Stimulated activated CD8-positive, alpha-beta memory T cell treated with anti-CD3 and anti-CD28 coated beads, Interleukin-15, amount 100 ng/mL, for 1 hour (primary cell): Measurements from ENCODE around the gene RNF157.
A peak's percentile ranks its signal among the peaks of the same experiment; 100 is the strongest.
"Not testable (repeated sequence)": the region's sequence is repeated elsewhere in the genome, so short reads cannot be mapped to it uniquely, and the experiment has no call there.

Experiments
- DNase-seq: peaks from one replicate; pipeline ENCODE4 v3.0.0-alpha.2; 2020; ENCODE audit warnings: low read depth

Gene RNF157

DNA sequence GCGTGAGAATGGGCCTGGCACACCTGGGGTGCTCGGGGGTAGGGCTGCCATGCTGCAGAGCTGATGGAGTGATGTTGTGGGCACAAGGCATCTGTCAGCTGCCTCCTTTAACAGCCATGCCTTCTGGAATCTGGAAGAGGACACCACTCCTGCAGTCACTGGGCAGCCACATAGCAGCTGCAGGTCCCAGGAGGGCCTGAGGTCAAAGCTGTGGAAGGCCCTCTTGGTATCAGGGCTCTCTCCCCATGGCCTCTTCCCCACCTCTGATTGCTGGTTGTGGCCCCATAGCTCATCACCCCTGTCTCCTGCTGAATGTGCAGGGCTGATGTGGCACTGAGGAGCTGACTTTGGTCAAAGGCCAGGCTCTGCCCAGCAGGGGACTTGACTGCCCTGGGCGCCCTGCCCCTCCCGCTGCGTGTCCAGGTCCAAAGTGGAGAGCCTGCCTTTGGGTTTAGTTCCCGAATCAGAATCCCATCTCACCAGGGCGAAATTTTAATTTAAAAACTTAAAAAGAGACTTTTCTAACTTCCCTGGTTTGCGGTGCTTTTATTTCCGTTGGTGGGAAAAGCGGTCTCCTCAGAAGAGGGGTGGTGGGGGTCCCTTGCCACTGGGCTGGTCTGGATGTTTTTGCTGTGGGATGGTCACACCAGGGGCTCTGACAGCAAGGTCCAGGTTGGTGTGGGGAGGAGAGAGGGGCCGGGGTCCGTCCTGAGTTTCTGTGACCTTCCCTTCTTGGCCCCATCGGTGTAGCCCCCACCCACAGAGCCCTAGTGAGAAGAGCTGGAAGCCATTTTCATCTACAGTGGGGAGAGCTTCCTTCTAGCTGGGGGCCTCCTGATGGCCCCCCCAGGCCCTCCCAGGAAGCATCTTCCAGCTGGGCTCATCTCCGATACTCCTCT, 30.7 kb upstream of the RNF157 start:
- DNase-seq = no peak

DNA sequence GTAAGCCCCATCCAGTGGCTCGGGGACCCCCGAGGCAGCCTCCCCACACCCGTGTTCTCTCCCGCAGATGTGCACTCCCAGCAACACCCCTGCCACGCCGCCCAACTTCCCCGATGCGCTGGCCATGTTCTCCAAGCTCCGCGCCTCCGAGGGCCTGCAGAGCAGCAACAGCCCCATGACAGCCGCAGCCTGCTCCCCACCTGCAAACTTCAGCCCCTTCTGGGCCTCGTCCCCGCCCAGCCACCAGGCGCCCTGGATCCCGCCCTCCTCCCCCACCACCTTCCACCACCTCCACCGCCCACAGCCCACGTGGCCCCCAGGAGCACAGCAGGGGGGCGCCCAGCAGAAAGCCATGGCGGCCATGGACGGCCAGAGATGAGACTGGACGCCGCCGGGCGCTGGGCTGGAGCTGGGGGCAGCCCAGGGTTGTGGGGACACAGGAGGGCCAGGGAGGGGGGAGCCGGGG, 29.9 kb upstream of the RNF157 start:
- no peak for DNase-seq

DNA sequence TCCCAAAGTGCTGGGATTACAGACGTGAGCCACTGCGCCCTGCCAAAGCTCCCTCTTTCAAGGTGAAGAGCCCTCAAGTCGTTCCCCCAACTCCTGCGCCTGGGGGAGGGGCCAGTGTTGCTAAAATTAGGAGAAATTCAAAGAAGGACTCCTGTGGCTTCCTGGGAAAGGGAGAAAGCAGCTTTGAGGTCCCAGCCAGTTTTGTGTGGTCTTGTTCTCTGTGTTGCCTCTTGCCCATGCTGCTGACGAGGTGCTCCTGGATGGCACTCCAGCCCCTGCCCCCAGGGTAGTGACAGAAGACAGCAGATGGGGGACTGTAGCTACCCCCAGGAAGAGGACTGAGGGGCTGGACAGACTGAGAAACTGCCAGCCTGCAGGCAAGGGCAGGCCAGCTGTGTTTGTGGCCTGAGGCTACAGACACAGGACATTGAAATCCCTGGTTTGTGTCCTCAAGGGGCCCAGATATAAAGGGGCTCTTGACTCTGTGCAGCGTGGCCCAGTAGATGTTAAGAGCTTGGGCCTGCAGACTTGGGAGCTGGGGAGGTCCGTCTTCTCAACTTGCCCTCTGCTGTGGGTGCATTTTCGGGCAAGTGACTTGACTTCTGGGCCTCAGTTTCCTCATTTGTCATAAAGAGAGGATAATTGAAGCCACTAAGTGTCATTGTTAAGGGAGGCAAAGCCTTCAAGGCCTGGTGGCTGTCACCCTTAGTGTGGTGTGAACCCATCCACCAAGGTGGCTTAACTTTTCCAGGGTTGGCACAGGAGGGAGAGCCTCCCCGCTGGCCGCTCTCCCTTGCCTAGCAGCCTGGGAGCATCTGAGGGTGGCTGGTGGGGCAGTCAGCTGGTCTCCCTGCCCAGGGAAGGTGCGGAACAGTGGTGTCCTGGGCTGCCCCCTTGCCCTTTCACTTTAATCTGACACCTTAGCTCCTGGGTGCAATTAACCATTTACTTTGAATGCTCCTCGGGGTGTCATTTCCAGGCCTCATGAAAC, 29.0 kb upstream of the RNF157 start:
- no peak for DNase-seq

DNA sequence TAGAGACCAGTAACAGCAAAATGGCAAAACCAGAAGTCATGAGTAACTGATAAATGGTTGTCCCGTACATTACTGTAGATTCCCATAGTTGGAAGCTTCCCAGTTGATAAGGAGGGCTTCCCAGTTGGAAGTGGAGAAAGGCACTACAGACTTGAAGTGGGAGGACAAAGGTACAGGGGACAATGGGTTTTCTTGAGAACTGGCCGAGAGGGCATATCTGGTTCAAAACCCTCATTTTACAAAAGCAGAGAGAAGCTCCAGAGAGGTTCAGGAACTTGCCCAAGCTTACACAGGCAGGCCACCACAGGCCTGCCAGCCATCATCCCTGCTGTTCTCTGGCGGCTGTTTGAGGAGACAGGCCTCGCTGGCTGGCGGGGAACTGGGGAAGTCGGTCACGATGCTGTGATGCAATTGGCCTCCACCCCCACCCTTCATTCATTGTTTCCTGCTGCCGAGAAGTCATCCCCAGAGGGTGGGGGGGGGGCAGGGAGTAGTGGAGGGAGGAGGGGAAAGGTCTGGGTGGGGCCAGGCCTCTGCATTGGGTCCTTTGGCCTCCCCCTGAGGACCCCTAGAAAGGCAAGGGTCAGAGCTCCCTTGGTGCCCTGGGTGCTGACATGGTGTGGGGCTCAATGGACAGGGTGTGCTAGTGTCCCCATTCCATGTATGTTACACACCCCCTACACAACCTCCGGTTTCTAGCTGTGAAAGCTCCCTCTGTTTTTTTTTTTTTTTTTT, 27.9 kb upstream of the RNF157 start:
- no peak for DNase-seq

GRCh38 chr17:76267581-76268001, 27.3 kb upstream of the RNF157 start:
- not testable (repeated sequence) for DNase-seq

DNA sequence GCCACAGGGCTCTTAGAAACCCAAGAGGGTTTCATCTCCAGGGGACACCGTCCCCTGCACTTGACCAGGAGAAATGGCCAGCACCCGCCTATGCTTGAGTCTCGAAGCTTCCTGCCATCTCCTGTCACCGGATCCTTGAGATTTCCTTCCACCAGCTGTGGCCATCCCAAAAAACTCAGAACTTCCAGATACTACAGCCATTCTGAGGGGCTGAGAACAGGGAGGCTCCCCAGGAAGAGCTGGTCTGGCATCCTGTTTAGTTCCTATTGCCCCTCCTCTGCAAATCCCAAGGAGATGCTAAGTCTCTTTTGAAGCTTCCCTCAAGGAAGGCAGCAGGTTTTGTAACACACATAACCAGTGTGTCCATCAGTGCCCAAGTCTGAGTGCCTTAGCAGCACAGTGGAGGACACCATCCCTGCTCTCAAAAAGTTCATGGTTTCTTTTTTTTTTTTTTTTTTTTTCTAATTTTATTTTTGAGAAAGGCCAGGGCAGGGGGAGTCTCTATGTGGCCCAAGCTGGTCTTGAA, 26.8 kb upstream of the RNF157 start:
- DNase-seq = no peak

- no peak for DNase-seq
Observed at GRCh38 chr17:76266244-76266938, 26.1 kb upstream of the RNF157 start.

DNA sequence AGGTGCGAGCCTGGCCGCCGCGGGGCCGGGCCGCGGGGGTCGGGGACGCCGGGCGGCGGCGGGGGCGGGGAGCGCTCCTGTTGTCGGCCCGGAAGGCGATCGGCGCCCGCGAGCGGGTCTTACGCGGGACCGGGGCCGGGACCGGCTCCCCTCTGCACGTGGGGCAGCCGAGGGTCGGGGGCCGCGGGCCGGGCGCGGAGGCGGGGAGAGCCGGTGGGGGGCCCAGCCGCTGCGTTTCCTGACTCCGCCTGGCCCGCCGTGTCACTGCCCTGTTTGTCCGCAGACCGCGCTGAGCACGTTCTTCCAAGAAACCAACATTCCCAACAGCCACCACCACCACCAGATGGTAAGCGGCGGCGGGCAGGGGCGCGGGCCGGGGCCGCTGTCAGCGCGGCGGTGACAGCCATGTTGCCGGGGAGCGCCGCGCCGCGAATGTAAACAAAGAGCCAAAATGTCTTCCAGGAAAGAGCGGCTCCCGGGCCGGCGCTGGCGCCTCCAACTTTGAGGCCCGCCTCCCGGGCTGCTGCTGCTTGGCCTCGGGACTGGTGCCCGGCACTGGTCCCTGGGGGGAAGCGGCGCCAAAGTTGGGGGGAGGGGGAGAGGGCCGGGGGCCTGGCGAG, 25.4 kb upstream of the RNF157 start:
- DNase-seq = no peak

DNA sequence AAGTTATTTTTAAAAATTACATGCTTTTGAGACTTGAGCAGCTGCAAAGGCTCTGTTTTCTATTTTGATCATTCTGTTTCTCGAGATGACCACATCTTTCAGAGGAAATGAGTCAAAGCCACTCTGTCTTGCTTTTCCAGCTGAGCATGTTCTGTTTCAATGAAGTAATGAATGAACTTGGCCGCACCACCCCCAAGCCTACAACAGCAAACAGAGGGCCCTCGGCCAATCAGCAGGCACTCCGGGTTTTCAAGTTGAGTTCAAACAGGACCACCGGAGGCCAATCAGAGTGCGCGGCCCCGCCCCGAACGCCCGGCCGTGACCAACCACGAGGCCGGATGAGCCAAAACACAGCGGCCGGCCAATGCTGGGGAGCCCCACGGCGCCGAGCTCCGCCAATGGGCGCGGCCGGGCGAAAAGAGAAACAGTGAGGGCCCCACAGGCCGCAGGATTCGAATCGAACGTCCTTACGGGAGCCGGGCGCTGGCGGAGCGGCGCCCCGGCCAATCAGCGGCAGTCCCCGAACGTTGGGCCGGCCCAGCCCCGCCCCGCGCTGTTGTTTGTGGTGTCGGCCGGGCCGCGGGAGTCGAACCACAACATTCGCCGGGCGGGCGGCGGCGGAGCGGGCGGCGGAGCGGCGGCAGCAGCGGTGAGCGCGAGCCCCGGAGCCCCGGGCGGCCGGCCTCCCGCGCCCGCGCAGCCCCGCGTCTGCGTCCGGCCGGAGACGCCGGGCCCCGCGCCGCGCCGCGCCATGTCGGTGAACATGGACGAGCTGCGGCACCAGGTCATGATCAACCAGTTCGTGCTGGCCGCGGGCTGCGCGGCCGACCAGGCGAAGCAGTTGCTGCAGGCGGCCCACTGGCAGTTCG, 24.7 kb upstream of the RNF157 start, which contains the start of gene UBALD2:
UBALD2 (plus strand) TSS at position 594 of the 869 bp plus-strand sequence; CDS start at position 752, 158 bp downstream.
- DNase-seq = peak; percentile 96

DNA sequence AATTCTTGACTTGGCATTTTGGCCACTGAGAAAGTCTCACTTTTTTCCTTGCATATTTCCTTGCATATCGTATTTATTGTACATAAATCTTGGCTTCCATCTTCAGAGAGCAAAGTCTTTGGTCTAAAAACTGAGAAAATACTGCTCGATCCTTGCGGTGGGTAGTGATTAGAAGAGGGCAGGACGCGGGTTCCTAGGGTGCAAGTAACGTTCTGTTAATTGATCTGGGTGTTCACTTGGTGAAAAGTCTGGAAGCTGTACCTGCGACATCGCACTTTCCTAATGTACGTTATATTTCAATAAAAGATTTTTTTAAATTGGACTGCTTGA, 24.1 kb upstream of the RNF157 start:
- DNase-seq = no peak

DNA sequence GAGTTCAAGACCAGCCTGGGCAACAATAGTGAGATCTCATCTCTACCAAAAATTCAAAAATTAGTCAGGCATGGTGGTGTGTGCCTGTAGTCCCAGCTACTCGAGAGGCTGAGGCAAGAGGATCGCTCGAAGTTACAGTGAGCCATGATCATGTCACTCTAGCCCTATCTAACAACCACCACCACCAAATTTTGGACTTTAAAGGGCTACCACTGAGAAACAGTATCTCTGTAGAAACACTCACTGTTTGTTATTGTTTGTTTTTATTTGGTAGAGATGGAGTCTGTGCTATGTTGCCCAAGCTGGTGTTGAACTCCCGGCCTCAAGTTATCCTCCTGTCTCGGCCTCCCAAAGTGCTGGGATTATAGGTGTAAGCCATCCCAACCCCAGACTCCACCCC, 23.6 kb upstream of the RNF157 start:
- DNase-seq = no peak

- DNase-seq = no peak
Observed at GRCh38 chr17:76262732-76263344, 22.5 kb upstream of the RNF157 start.

GRCh38 chr17:76261421-76262215, 21.3 kb upstream of the RNF157 start:
- DNase-seq = no peak

GRCh38 chr17:76260669-76261068, 20.4 kb upstream of the RNF157 start:
- no peak for DNase-seq

DNA sequence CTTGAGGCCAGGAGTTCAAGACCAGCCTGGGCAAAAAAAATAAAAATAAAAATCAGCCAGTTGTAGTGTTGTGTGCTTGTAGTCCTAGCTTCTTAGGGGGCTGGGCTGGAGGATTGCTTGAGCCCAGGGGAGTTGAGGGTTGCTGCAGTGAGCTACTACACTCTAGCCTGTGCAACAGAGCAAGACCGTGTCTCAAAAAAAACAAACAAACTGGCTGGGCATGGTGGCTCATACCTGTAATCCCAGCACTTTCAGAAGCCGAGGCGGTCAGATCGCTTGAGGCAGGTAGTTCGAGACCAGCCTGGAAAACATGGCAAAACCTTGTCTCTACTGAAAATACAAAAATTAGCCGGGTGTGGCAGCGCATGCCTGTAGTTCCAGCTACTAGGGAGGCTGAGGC, 19.9 kb upstream of the RNF157 start:
- DNase-seq = no peak

- not testable (repeated sequence) for DNase-seq
Observed at GRCh38 chr17:76256430-76257050, 16.2 kb upstream of the RNF157 start.

- DNase-seq = no peak
Observed at GRCh38 chr17:76255801-76256429, 15.6 kb upstream of the RNF157 start.
